ENCODE results near the gene JARID2. TPM values are rescaled to one million over a fixed set of nuclear protein-coding genes. Genes with fewer than 3 reads are reported as not detected.

JARID2 gene
- total and polyA plus RNA-seq, 2 of the 8 experiments (the other 6 are each of a cell fraction or from before 2014, with no cell fraction given) = 60.1 to 239 TPM

- TF ChIP-seq NANOG (IDR thresholded peaks at IDR 0.05; ENCODE audit: insufficient read depth, low read depth, low read length, poor library complexity, severe bottlenecking) = no peak
- no peak for TF ChIP-seq KDM4A (IDR thresholded peaks at IDR 0.05; ENCODE audit: low read depth, low read length, severe bottlenecking)
- TF ChIP-seq JUND (IDR thresholded peaks at IDR 0.05; ENCODE audit: low read length) = no peak
- no peak for TF ChIP-seq BACH1 (IDR thresholded peaks at IDR 0.05; ENCODE audit: low read length)
- no peak for TF ChIP-seq RFX5 (IDR thresholded peaks at IDR 0.05; ENCODE audit: borderline replicate concordance, low read depth, low read length)
- peak; percentile 54; the same call in 1 of the 2 replicates for TF ChIP-seq MAX (IDR thresholded peaks at IDR 0.05)
- no peak for TF ChIP-seq SUZ12 (IDR thresholded peaks at IDR 0.05; ENCODE audit: low read length)
- TF ChIP-seq TEAD4 (IDR thresholded peaks at IDR 0.05; ENCODE audit: low read depth, low read length) = no peak
- TF ChIP-seq E2F6 (IDR thresholded peaks at IDR 0.05) = peak; percentile 83; the same call in 1 of the 2 replicates
- peak; percentile 3; the same call in 1 of the 2 replicates for TF ChIP-seq GTF2F1 (IDR thresholded peaks at IDR 0.05; ENCODE audit: borderline replicate concordance, low read depth, low read length)
- TF ChIP-seq FOSL1 (IDR thresholded peaks at IDR 0.05; ENCODE audit: insufficient read depth, low read depth, low read length) = no peak
- no peak for TF ChIP-seq SAP30 (IDR thresholded peaks at IDR 0.05; ENCODE audit: insufficient read depth, insufficient replicate concordance, low read length)
- TF ChIP-seq, protein P1, sequence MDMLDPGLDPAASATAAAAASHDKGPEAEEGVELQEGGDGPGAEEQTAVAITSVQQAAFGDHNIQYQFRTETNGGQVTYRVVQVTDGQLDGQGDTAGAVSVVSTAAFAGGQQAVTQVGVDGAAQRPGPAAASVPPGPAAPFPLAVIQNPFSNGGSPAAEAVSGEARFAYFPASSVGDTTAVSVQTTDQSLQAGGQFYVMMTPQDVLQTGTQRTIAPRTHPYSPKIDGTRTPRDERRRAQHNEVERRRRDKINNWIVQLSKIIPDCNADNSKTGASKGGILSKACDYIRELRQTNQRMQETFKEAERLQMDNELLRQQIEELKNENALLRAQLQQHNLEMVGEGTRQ (IDR thresholded peaks at IDR 0.05; ENCODE audit: low read length) = no peak
- peak; percentile 93 for TF ChIP-seq POLR2AphosphoS5 (IDR thresholded peaks at IDR 0.05; ENCODE audit: low read depth, low read length)
Measured at GRCh38 chr6:15523679-15524630, 278.1 kb downstream of the JARID2 start (continued).
